Neural cell (in vitro differentiated cells): ENCODE data around the gene ATP1A4. TPM values are rescaled to one million over a fixed set of nuclear protein-coding genes. Genes with fewer than 3 reads are reported as not detected.

Experiments used
- H2AFZ ChIP-seq: fragments of 200-600, 300-800 bp; sonication (generic), shearing (Covaris generic); 2 replicates; pipeline ENCODE4 v1.6.0; 2014; ENCODE audit warnings: low read depth, mild to moderate bottlenecking, antibody characterized with exemption, low read length, moderate library complexity
- H3F3A ChIP-seq: fragments of 200-600 bp; shearing (Covaris generic); 2 replicates; pipeline ENCODE4 v1.6.1; 2016; ENCODE audit warnings: mild to moderate bottlenecking, moderate library complexity, mixed read lengths, antibody characterized with exemption, low read length; ENCODE audit not compliant: insufficient read depth, poor library complexity, severe bottlenecking
- H3K27ac ChIP-seq: fragments of 200-600, 300-800 bp; sonication (generic), shearing (Covaris generic); 2 replicates; pipeline ENCODE4 v1.5.1; 2014; ENCODE audit warnings: mild to moderate bottlenecking, low read length, moderate library complexity
- H3K27me3 ChIP-seq: fragments of 300-800, 200-600 bp; sonication (generic), shearing (Covaris generic); 2 replicates; pipeline ENCODE4 v1.6.0; 2014; ENCODE audit warnings: mild to moderate bottlenecking, low read depth, low read length, moderate library complexity; ENCODE audit not compliant: insufficient read depth
- H3K36me3 ChIP-seq: fragments of 300-800, 200-600 bp; sonication (generic), shearing (Covaris generic); 2 replicates; pipeline ENCODE4 v1.5.1; 2014; ENCODE audit warnings: mild to moderate bottlenecking, antibody characterized with exemption, low read length, moderate library complexity; ENCODE audit not compliant: insufficient read depth
- H3K4me2 ChIP-seq: fragments of 300-800, 200-600 bp; sonication (generic), shearing (Covaris generic); 2 replicates; pipeline ENCODE4 v1.6.0; 2014; ENCODE audit warnings: mild to moderate bottlenecking, low read length
- H3K4me3 ChIP-seq: fragments of 300-800, 200-600 bp; sonication (generic), shearing (Covaris generic); 2 replicates; pipeline ENCODE4 v1.5.1; 2014; ENCODE audit warnings: mild to moderate bottlenecking, low read length, moderate library complexity
- H3K79me2 ChIP-seq: fragments of 200-600 bp; shearing (Covaris generic); replicated peaks from 2 replicates; pipeline ENCODE4 v1.6.0; 2014; ENCODE audit warnings: mild to moderate bottlenecking, low read length, moderate library complexity; ENCODE audit not compliant: insufficient read depth
- H3K9ac ChIP-seq: fragments of 300-800, 200-600 bp; sonication (generic), shearing (Covaris generic); 2 replicates; pipeline ENCODE4 v1.6.1; 2016; ENCODE audit warnings: mild to moderate bottlenecking, low read length, mixed read lengths
- H3K9me2 ChIP-seq: fragments of 200-600 bp; shearing (Covaris generic); 2 replicates; pipeline ENCODE4 v1.6.1; 2016; ENCODE audit warnings: mild to moderate bottlenecking, low read length, mixed read lengths; ENCODE audit not compliant: insufficient read depth
- H3K9me3 ChIP-seq: fragments of 200-600, 300-800 bp; sonication (generic), shearing (Covaris generic); 2 replicates; pipeline ENCODE4 v1.6.1; 2016; ENCODE audit warnings: mild to moderate bottlenecking, mixed run types, low read length, moderate library complexity, mixed read lengths
- H4K20me1 ChIP-seq: fragments of 200-600 bp; shearing (Covaris generic); 2 replicates; pipeline ENCODE4 v1.6.1; 2016; ENCODE audit warnings: mild to moderate bottlenecking, mixed run types; ENCODE audit not compliant: insufficient read depth
- CTCF ChIP-seq: fragments of 450-650 bp; IDR thresholded peaks from 2 replicates; pipeline ENCODE4 v1.5.1; 2014; ENCODE audit warnings: antibody characterized with exemption, mild to moderate bottlenecking, moderate library complexity; ENCODE audit not compliant: poor library complexity, severe bottlenecking
- EP300 ChIP-seq: fragments of 450-650 bp; conservative IDR thresholded peaks from 2 replicates; pipeline ENCODE4 v1.6.1; 2014; ENCODE audit warnings: antibody characterized with exemption, mild to moderate bottlenecking, moderate library complexity; ENCODE audit not compliant: poor library complexity, severe bottlenecking
- EZH2 ChIP-seq: fragments of 200-600, 300-800 bp; shearing (Covaris generic), sonication (generic); IDR thresholded peaks from 2 replicates; pipeline ENCODE4 v1.6.1; 2014; ENCODE audit warnings: antibody characterized with exemption, low read length, borderline replicate concordance, mild to moderate bottlenecking; ENCODE audit not compliant: insufficient read depth, poor library complexity, severe bottlenecking
- MXI1 ChIP-seq: fragments of 450-650 bp; conservative IDR thresholded peaks from 2 replicates; pipeline ENCODE4 v1.6.1; 2014; ENCODE audit warnings: antibody characterized with exemption, mild to moderate bottlenecking; ENCODE audit not compliant: poor library complexity, severe bottlenecking
- POLR2AphosphoS5 ChIP-seq: IDR thresholded peaks from 2 replicates; pipeline ENCODE4 v1.6.1; 2012
- RAD21 ChIP-seq: fragments of 450-650 bp; conservative IDR thresholded peaks from 2 replicates; pipeline ENCODE4 v1.6.1; 2014; ENCODE audit warnings: antibody characterized with exemption, mild to moderate bottlenecking, moderate library complexity
- REST ChIP-seq: IDR thresholded peaks from 2 replicates; pipeline ENCODE4 v1.6.1; 2012; ENCODE audit warnings: borderline replicate concordance
- SMC3 ChIP-seq: fragments of 450-650 bp; conservative IDR thresholded peaks from 2 replicates; pipeline ENCODE4 v1.6.1; 2014; ENCODE audit warnings: antibody characterized with exemption, mild to moderate bottlenecking, moderate library complexity; ENCODE audit not compliant: poor library complexity
- TAF1 ChIP-seq: IDR thresholded peaks from 2 replicates; pipeline ENCODE4 v1.6.1; 2012; ENCODE audit warnings: low read depth
- polyA plus RNA-seq: library from polyadenylated mRNA; depleted of rRNA; stranded (reverse); fragments of >200 nt; gene quantifications from 2 replicates; pipeline ENCODE4 v1.2.3, GENCODE V29; 2014

The ATP1A4 gene
- polyA plus RNA-seq, 1 donor from 2014 or later = not detected

- H3K79me2 ChIP-seq = no peaks in the 10 kb centered on the region
- H3K4me2 ChIP-seq = no peak overlapping the region
- no peak overlapping the region for H3K4me3 ChIP-seq
- H3K27me3 ChIP-seq = no peaks in the 10 kb centered on the region
- no peaks in the 10 kb centered on the region for H3K36me3 ChIP-seq
- no peaks in the 10 kb centered on the region for H3K9me2 ChIP-seq
- no peaks in the 10 kb centered on the region for H3K9me3 ChIP-seq
- no peak overlapping the region for H2AFZ ChIP-seq
- H3F3A ChIP-seq = no peaks in the 10 kb centered on the region
- H3K27ac ChIP-seq = no peak overlapping the region
- no peaks in the 10 kb centered on the region for H4K20me1 ChIP-seq
- H3K9ac ChIP-seq = no peak overlapping the region
- no peak for TF ChIP-seq TAF1
- no peak for TF ChIP-seq REST
- TF ChIP-seq EP300 = no peak
- TF ChIP-seq EZH2 = no peak
- no peak for TF ChIP-seq SMC3
- no peak for TF ChIP-seq POLR2AphosphoS5
- no peak for TF ChIP-seq RAD21
- no peak for TF ChIP-seq CTCF
- TF ChIP-seq MXI1 = no peak
These were observed 34.8 kb downstream of the ATP1A4 start for GRCh38 chr1:160186246-160186645.

GRCh38 chr1:160186729-160187128 is 35.3 kb downstream of the ATP1A4 start:
- Histone ChIP-seq H3K79me2 (no peaks in the 10 kb centered on the region), H3K27me3 (no peaks in the 10 kb centered on the region), H2AFZ (no peak overlapping the region), H3K27ac (no peak overlapping the region), H3K9ac (no peak overlapping the region), H4K20me1 (no peaks in the 10 kb centered on the region), H3K9me3 (no peaks in the 10 kb centered on the region), H3F3A (no peaks in the 10 kb centered on the region), H3K4me2 (no peak overlapping the region), H3K36me3 (no peaks in the 10 kb centered on the region), H3K4me3 (no peak overlapping the region), H3K9me2 (no peaks in the 10 kb centered on the region)
- TF ChIP-seq TAF1 (no peak), EZH2 (no peak), RAD21 (no peak), SMC3 (no peak), EP300 (no peak), POLR2AphosphoS5 (no peak), REST (no peak), CTCF (no peak), MXI1 (no peak)
